Measurements from ENCODE around the gene LAMA2. TPM values are rescaled to one million over a fixed set of nuclear protein-coding genes. Genes with fewer than 3 reads are reported as not detected.

LAMA2 gene
- total and polyA plus RNA-seq, 2 donors (not counting 1 experiment from before 2014, with no cell fraction given) = 19.5 to 67.5 TPM

- H3K9ac ChIP-seq (ENCODE audit: insufficient read depth, low read length) = no peak overlapping the region
- H3K27me3 ChIP-seq (ENCODE audit: control insufficient read depth, insufficient read depth, low read length) = no peaks in the 10 kb centered on the region
- H4K20me1 ChIP-seq (ENCODE audit: control insufficient read depth, extremely low read depth, insufficient read depth, low read length) = no peaks in the 10 kb centered on the region
- no peak overlapping the region for H3K4me3 ChIP-seq (replicated peaks in 1 of 4; ENCODE audit: control extremely low read depth in 1 of 4, insufficient read depth in 1 of 4, low read depth in 3 of 4, low read length in 4 of 4)
- H3K9me3 ChIP-seq (ENCODE audit: control insufficient read depth, insufficient read depth, low read depth, low read length) = no peaks in the 10 kb centered on the region
- TF ChIP-seq EZH2 (IDR thresholded peaks at IDR 0.05; ENCODE audit: low read length, missing control alignments) = no peak
- TF ChIP-seq CTCF (conservative IDR thresholded peaks at IDR 0.05 in 1 of 2, IDR thresholded peaks at IDR 0.05 in 1 of 2; ENCODE audit: low read depth in 1 of 2, low read length in 2 of 2) = no peak
- H3K27ac ChIP-seq (ENCODE audit: insufficient read depth, low read length) = no peak overlapping the region
- H3K79me2 ChIP-seq (ENCODE audit: control insufficient read depth, insufficient read depth, low read length) = peaks cover under 1% of the 10 kb centered on the region
- no peaks in the 10 kb centered on the region for H3K36me3 ChIP-seq (ENCODE audit: control insufficient read depth, insufficient read depth, low read length)
- no peak for DNase-seq (ENCODE audit: low read depth in 2 of 2)
- H3K4me2 ChIP-seq (ENCODE audit: extremely low read depth, insufficient read depth, low read length) = no peak overlapping the region
- no peaks in the 10 kb centered on the region for H3K4me1 ChIP-seq (ENCODE audit: control insufficient read depth, extremely low read depth, insufficient read depth, low read length)
- H2AFZ ChIP-seq (ENCODE audit: low read length) = no peak overlapping the region
Observed at GRCh38 chr6:128889870-128890269, 6.9 kb downstream of the LAMA2 start.

GRCh38 chr6:128892079-128892478 is 9.1 kb downstream of the LAMA2 start:
- no peaks in the 10 kb centered on the region for H3K4me1 ChIP-seq (ENCODE audit: control insufficient read depth, extremely low read depth, insufficient read depth, low read length)

GRCh38 chr6:128899341-128900050 is 16.6 kb downstream of the LAMA2 start:
- peak; percentile 56 to 64 for DNase-seq (ENCODE audit: low read depth in 2 of 2)
- Histone ChIP-seq H3K4me1 (ENCODE audit: control insufficient read depth, extremely low read depth, insufficient read depth, low read length) (peaks cover 2% of the 10 kb centered on the region), H3K9ac (ENCODE audit: insufficient read depth, low read length) (no peak overlapping the region), H3K36me3 (ENCODE audit: control insufficient read depth, insufficient read depth, low read length) (no peaks in the 10 kb centered on the region), H4K20me1 (ENCODE audit: control insufficient read depth, extremely low read depth, insufficient read depth, low read length) (no peaks in the 10 kb centered on the region), H2AFZ (ENCODE audit: low read length) (no peak overlapping the region), H3K27me3 (ENCODE audit: control insufficient read depth, insufficient read depth, low read length) (no peaks in the 10 kb centered on the region), H3K27ac (ENCODE audit: insufficient read depth, low read length) (no peak overlapping the region), H3K4me3 (replicated peaks in 1 of 4; ENCODE audit: control extremely low read depth in 1 of 4, insufficient read depth in 1 of 4, low read depth in 3 of 4, low read length in 4 of 4) (no peak overlapping the region), H3K79me2 (ENCODE audit: control insufficient read depth, insufficient read depth, low read length) (no peaks in the 10 kb centered on the region), H3K9me3 (ENCODE audit: control insufficient read depth, insufficient read depth, low read depth, low read length) (no peaks in the 10 kb centered on the region), H3K4me2 (ENCODE audit: extremely low read depth, insufficient read depth, low read length) (no peak overlapping the region)
- no peak for TF ChIP-seq EZH2 (IDR thresholded peaks at IDR 0.05; ENCODE audit: low read length, missing control alignments)
- TF ChIP-seq CTCF (conservative IDR thresholded peaks at IDR 0.05 in 1 of 2, IDR thresholded peaks at IDR 0.05 in 1 of 2; ENCODE audit: low read depth in 1 of 2, low read length in 2 of 2) = no peak

More at GRCh38 chr6:128892079-128892478, 9.1 kb downstream of the LAMA2 start:
- Histone ChIP-seq H3K9me3 (ENCODE audit: control insufficient read depth, insufficient read depth, low read depth, low read length) (no peaks in the 10 kb centered on the region), H3K27me3 (ENCODE audit: control insufficient read depth, insufficient read depth, low read length) (no peaks in the 10 kb centered on the region), H3K9ac (ENCODE audit: insufficient read depth, low read length) (no peak overlapping the region), H4K20me1 (ENCODE audit: control insufficient read depth, extremely low read depth, insufficient read depth, low read length) (no peaks in the 10 kb centered on the region), H2AFZ (ENCODE audit: low read length) (no peak overlapping the region), H3K27ac (ENCODE audit: insufficient read depth, low read length) (no peak overlapping the region), H3K4me2 (ENCODE audit: extremely low read depth, insufficient read depth, low read length) (no peak overlapping the region), H3K36me3 (ENCODE audit: control insufficient read depth, insufficient read depth, low read length) (no peaks in the 10 kb centered on the region), H3K79me2 (ENCODE audit: control insufficient read depth, insufficient read depth, low read length) (no peaks in the 10 kb centered on the region), H3K4me3 (replicated peaks in 1 of 4; ENCODE audit: control extremely low read depth in 1 of 4, insufficient read depth in 1 of 4, low read depth in 3 of 4, low read length in 4 of 4) (no peak overlapping the region)
- no peak for TF ChIP-seq CTCF (conservative IDR thresholded peaks at IDR 0.05 in 1 of 2, IDR thresholded peaks at IDR 0.05 in 1 of 2; ENCODE audit: low read depth in 1 of 2, low read length in 2 of 2)
- TF ChIP-seq EZH2 (IDR thresholded peaks at IDR 0.05; ENCODE audit: low read length, missing control alignments) = no peak
- DNase-seq (ENCODE audit: low read depth in 2 of 2) = no peak

All from fibroblast of lung (primary cell).